GM12878 (cell line): ENCODE measurements around the gene MAP4K1. TPM values are rescaled to one million over a fixed set of nuclear protein-coding genes. Genes with fewer than 3 reads are reported as not detected.

ENCODE experiments used
- ATAC-seq: fragments of 200-7000 bp; cut with Tn5 transposase; 3 replicates; pipeline ENCODE4 v1.9.1; 2020; ENCODE audit warnings: mild to moderate bottlenecking, moderate library complexity
- BruUV-seq: library from RNA; stranded (reverse); fragments of 400-500 nt; replicated peaks from 2 replicates; lab custom pipeline; 2021; lab: Mats Ljungman, UMichigan
- CTCF ChIA-PET: fragments of 300-600 bp; sonication (Branson Sonifier 250); formaldehyde crosslinking; extraction: SDS; loops from one replicate; lab custom pipeline; 2021; ENCODE audit warnings: inconsistent platforms; lab: Yijun Ruan, JAX
- POLR2A ChIA-PET: fragments of 350-600 bp; formaldehyde crosslinking; extraction: SDS; loops from one replicate; lab custom pipeline; 2021; ENCODE audit warnings: inconsistent platforms; lab: Charles Lee
- RAD21 ChIA-PET: fragments of 300-600 bp; sonication (Branson Sonifier 250); formaldehyde crosslinking; loops from one replicate; lab custom pipeline; 2023; ENCODE audit warnings: antibody characterized with exemption; ENCODE audit not compliant: unreplicated experiment; lab: Charles Lee
- SMC1A ChIA-PET: fragments of 300-600 bp; sonication (Branson Sonifier 250); formaldehyde crosslinking; loops from one replicate; lab custom pipeline; 2023; ENCODE audit not compliant: unreplicated experiment, uncharacterized antibody; lab: Charles Lee
- DNase-seq: peaks from one replicate; pipeline ENCODE4 v3.0.0-alpha.2; 2011; ENCODE audit warnings: low read depth, low spot score
- FAIRE-seq: peaks from 3 replicates; lab custom pipeline; 2011; peaks lifted over from hg19 to GRCh38; lab: Jason Lieb, UNC
- H2AFZ ChIP-seq: 2 replicates; pipeline ENCODE4 v1.6.0; 2011; ENCODE audit warnings: low read depth, low read length, control low read depth; ENCODE audit not compliant: control insufficient read depth
- H3K27ac ChIP-seq: 2 replicates; pipeline ENCODE4 v1.5.1; 2011; ENCODE audit warnings: control low read depth; ENCODE audit not compliant: control insufficient read depth, insufficient read depth
- H3K27me3 ChIP-seq, 2 experiments: replicated peaks in 1 of 2; 2 replicates each; pipeline versions ENCODE4 v1.6.0 to v1.6.1; 2011; ENCODE audit warnings: low read length in 1 of 2; ENCODE audit not compliant: control insufficient read depth in 2 of 2, insufficient read depth in 2 of 2
- H3K36me3 ChIP-seq, 2 experiments: 2 replicates each; pipeline ENCODE4 v1.5.1; 2011; ENCODE audit warnings: low read length in 1 of 2; ENCODE audit not compliant: control insufficient read depth in 2 of 2, insufficient read depth in 2 of 2
- H3K4me1 ChIP-seq: 2 replicates; pipeline ENCODE4 v1.6.1; 2011; ENCODE audit warnings: mild to moderate bottlenecking, low read length, moderate library complexity, mixed read lengths; ENCODE audit not compliant: control insufficient read depth, insufficient read depth
- H3K4me2 ChIP-seq: 2 replicates; pipeline ENCODE4 v1.6.0; 2011; ENCODE audit warnings: control low read depth; ENCODE audit not compliant: control insufficient read depth, insufficient read depth
- H3K4me3 ChIP-seq: fragments of 200-600 bp; sonication (generic); 2 replicates; pipeline ENCODE4 v1.5.1; 2016
- H3K79me2 ChIP-seq: 2 replicates; pipeline ENCODE4 v1.6.0; 2011; ENCODE audit warnings: low read length; ENCODE audit not compliant: control insufficient read depth, insufficient read depth
- H3K9ac ChIP-seq: 2 replicates; pipeline ENCODE4 v1.8.0; 2011; ENCODE audit warnings: low read length, control low read depth, mixed read lengths; ENCODE audit not compliant: control insufficient read depth, insufficient read depth
- H3K9me3 ChIP-seq: replicated peaks from 3 replicates; pipeline ENCODE4 v1.5.1; 2011; ENCODE audit warnings: mild to moderate bottlenecking, low read length; ENCODE audit not compliant: control insufficient read depth, insufficient read depth
- H4K20me1 ChIP-seq: 2 replicates; pipeline ENCODE4 v1.6.0; 2011; ENCODE audit not compliant: control insufficient read depth, insufficient read depth
- CHD1 ChIP-seq: IDR thresholded peaks from 2 replicates; pipeline ENCODE4 v1.6.1; 2012; ENCODE audit warnings: low read depth, low read length, improper control_type of control experiment
- MXI1 ChIP-seq: fragments of 150-350 bp; IDR thresholded peaks from 2 replicates; pipeline ENCODE4 v1.6.1; 2011; ENCODE audit warnings: low read depth, mild to moderate bottlenecking, inconsistent platforms, low read length, improper control_type of control experiment
- RBBP5 ChIP-seq: fragments of 200-600 bp; sonication (generic); conservative IDR thresholded peaks from 2 replicates; pipeline ENCODE4 v1.6.1; 2016
- REST ChIP-seq: IDR thresholded peaks from 2 replicates; pipeline ENCODE4 v1.6.1; 2012; ENCODE audit warnings: mild to moderate bottlenecking, low read depth, low read length
- SPI1 ChIP-seq: IDR thresholded peaks from 2 replicates; pipeline ENCODE4 v1.6.1; 2011; ENCODE audit warnings: low read depth, mild to moderate bottlenecking, low read length, moderate library complexity, borderline replicate concordance; ENCODE audit not compliant: insufficient read depth
- WGBS: methylation state at CpG from one replicate; pipeline ENCODE4 v1.1.6; 2016; ENCODE audit warnings: low lambda C conversion rate; ENCODE audit not compliant: insufficient replicate concordance, insufficient coverage; ENCODE audit errors: missing lambda C conversion rate; 5-methylcytosine and 5-hydroxymethylcytosine counted together
- in situ Hi-C: fragments of 300-500 bp; cut with MboI; formaldehyde crosslinking; loops from 9 replicates; pipeline ENCODE4 v1.14.3; 2018; ENCODE audit warnings: mixed read lengths
- intact Hi-C: fragments of 100-400 bp; cut with micrococcal nuclease; formaldehyde crosslinking; loops from one replicate; pipeline ENCODE4 v1.14.2; 2022; ENCODE audit not compliant: unreplicated experiment
- polyA plus RNA-seq, 11 experiments: library from polyadenylated mRNA; depleted of rRNA in 4 of 11; unstranded in 6 of 11; stranded (reverse) in 5 of 11; fragments of >200 nt; fragmentation: Nextera tagmentation in 4 of 11; fragmentation: Illumina TruSeq in 1 of 11; extraction: Ambion mirVana in 4 of 11; extraction: Trizol in 1 of 11; gene quantifications; 1 replicate in 1 of 11; 2 replicates in 10 of 11; pipeline versions ENCODE4 v1.2.1 to v1.2.3, GENCODE V29; 2011 to 2016; ENCODE audit warnings: inconsistent platforms in 2 of 11, missing spikeins in 2 of 11, low read depth in 1 of 11
- total RNA-seq, 4 experiments: library from RNA; depleted of rRNA in 3 of 4; stranded (reverse); fragments of >200 nt in 3 of 4; fragmentation: Illumina TruSeq in 1 of 4; extraction: Trizol in 1 of 4; gene quantifications; 2 replicates each; pipeline versions ENCODE4 v1.2.1 to v1.2.3, GENCODE V29; 2013 to 2021
- TF ChIP-seq, protein P1 (sequence below): IDR thresholded peaks from 2 replicates; pipeline ENCODE4 v1.6.1; 2012; ENCODE audit warnings: improper control_type of control experiment, low read depth, low read length; ENCODE audit not compliant: insufficient replicate concordance

MAP4K1 gene
- total and polyA plus RNA-seq, 10 of the 15 experiments (the other 5 are each of a cell fraction or from before 2014, with no cell fraction given), result 39.2 to 306 (median 140) TPM

DNA sequence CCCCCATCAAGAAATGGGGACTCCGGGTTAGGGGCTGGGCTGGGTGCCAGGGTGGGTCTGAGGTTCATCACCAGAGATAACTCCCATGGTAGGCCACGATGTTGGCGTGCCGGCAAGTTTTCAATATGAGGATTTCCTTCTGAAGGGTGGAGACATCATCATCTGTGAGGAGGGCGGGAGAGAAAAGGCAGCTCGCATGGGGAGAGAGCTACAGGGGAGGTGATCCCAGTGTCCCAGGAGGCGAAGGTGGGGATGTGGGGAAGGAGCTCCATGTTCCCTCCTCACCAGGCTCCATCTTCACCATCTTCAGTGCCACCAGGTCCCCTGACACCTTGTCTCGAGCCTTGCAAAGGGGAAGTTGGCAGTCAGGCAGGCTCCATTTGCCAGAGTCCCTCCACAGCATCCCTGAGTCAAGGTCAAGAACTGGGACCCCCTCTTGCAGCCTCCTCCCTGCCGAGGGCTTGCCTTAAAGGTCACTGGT is 430 bp downstream of the MAP4K1 start:
- H3K36me3 ChIP-seq, result peaks cover 16% of the 10 kb centered on the region in 2 experiments

DNA sequence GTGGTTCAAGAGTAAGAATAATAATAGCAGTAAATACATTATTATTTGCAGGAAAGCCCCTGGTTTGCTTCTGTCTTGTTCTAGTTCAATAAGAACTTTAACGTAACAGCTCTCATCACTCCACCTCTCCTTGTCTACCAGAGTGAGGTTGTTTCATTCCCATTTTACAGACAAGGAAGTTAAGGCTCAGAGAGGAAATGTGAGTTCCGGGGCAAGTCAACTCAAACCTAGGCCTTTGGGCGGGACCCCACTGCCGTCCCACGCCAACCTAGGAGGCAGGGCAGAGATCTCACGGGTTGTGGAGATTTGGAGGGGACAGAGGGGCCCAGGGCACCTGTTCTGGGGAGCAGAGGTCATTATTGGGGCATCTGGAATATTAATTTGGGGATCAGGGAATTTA is 1.5 kb downstream of the MAP4K1 start:
- H4K20me1 ChIP-seq, result no peaks in the 10 kb centered on the region
- TF ChIP-seq, protein P1, sequence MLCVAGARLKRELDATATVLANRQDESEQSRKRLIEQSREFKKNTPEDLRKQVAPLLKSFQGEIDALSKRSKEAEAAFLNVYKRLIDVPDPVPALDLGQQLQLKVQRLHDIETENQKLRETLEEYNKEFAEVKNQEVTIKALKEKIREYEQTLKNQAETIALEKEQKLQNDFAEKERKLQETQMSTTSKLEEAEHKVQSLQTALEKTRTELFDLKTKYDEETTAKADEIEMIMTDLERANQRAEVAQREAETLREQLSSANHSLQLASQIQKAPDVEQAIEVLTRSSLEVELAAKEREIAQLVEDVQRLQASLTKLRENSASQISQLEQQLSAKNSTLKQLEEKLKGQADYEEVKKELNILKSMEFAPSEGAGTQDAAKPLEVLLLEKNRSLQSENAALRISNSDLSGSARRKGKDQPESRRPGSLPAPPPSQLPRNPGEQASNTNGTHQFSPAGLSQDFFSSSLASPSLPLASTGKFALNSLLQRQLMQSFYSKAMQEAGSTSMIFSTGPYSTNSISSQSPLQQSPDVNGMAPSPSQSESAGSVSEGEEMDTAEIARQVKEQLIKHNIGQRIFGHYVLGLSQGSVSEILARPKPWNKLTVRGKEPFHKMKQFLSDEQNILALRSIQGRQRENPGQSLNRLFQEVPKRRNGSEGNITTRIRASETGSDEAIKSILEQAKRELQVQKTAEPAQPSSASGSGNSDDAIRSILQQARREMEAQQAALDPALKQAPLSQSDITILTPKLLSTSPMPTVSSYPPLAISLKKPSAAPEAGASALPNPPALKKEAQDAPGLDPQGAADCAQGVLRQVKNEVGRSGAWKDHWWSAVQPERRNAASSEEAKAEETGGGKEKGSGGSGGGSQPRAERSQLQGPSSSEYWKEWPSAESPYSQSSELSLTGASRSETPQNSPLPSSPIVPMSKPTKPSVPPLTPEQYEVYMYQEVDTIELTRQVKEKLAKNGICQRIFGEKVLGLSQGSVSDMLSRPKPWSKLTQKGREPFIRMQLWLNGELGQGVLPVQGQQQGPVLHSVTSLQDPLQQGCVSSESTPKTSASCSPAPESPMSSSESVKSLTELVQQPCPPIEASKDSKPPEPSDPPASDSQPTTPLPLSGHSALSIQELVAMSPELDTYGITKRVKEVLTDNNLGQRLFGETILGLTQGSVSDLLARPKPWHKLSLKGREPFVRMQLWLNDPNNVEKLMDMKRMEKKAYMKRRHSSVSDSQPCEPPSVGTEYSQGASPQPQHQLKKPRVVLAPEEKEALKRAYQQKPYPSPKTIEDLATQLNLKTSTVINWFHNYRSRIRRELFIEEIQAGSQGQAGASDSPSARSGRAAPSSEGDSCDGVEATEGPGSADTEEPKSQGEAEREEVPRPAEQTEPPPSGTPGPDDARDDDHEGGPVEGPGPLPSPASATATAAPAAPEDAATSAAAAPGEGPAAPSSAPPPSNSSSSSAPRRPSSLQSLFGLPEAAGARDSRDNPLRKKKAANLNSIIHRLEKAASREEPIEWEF, result no peak
- no peak for TF ChIP-seq REST
- no peak for TF ChIP-seq CHD1

More for the DNA sequence above, 430 bp downstream of the MAP4K1 start:
- RAD21 ChIA-PET, result interaction anchor here (1.0 to 5.6 kb wide), 12 partner anchors 17 to 313 kb away, joined by 3 to 135 read pairs (median 13); partner anchors contain the start of genes ACTN4, FAM98C, MRPS12 and RINL
- Histone ChIP-seq H3K27ac (peak overlapping the region; percentile 98), H3K4me2 (peak overlapping the region; percentile 85), H4K20me1 (no peaks in the 10 kb centered on the region), H3K27me3 (no peaks in the 10 kb centered on the region), H3K4me3 (peak overlapping the region; percentile 84), H3K79me2 (peaks cover 51% of the 10 kb centered on the region), H3K4me1 (peaks cover 12% of the 10 kb centered on the region), H3K9me3 (no peaks in the 10 kb centered on the region), H3K9ac (peak overlapping the region; percentile 92), H2AFZ (peak overlapping the region; percentile 61)
- CTCF ChIA-PET, result interaction anchor here (0.5 to 6.5 kb wide), 14 partner anchors 10 to 313 kb away, joined by 3 to 74 read pairs (median 6); partner anchors contain the start of genes ACTN4, MRPS12 and SARS2
- TF ChIP-seq MXI1 (no peak), RBBP5 (no peak), SPI1 (peak; percentile 45)
- no peak for FAIRE-seq
- intact Hi-C loops (no loop called here), in situ Hi-C loops (loop anchor here (5.0 kb wide), 1 partner anchor 55 kb away; no protein-coding TSS in a partner anchor)
- POLR2A ChIA-PET, result interaction anchor here (0.5 to 6.2 kb wide), 19 partner anchors 12 to 356 kb away, joined by 3 to 135 read pairs (median 5); partner anchors contain the start of genes ACTN4, ECH1, FAM98C and MRPS12
- peak; percentile 9 for DNase-seq
- no TSS peak for BruUV-seq
- SMC1A ChIA-PET, result interaction anchor here (0.8 to 7.0 kb wide), 13 partner anchors 17 to 313 kb away, joined by 3 to 85 read pairs (median 4); partner anchors contain the start of genes ACTN4, MRPS12 and SARS2
- under 1% methylated on average over 9 of the region's 9 CpGs for WGBS
- peak; percentile 12 for ATAC-seq

More for the DNA sequence above, 1.5 kb downstream of the MAP4K1 start:
- ChIA-PET SMC1A (interaction anchor here (1.4 to 7.0 kb wide), 6 partner anchors 18 to 71 kb away, joined by 3 to 85 read pairs (median 28); no protein-coding TSS in a partner anchor), RAD21 (interaction anchor here (1.0 to 5.6 kb wide), 5 partner anchors 18 to 314 kb away, joined by 3 to 135 read pairs (median 6); partner anchors contain the start of genes MRPS12 and SARS2), POLR2A (interaction anchor here (0.5 to 6.2 kb wide), 10 partner anchors 9 to 242 kb away, joined by 3 to 135 read pairs (median 4); partner anchors contain the start of genes ACTN4 and PSMD8), CTCF (interaction anchor here (0.6 to 6.5 kb wide), 10 partner anchors 9 to 219 kb away, joined by 3 to 74 read pairs (median 4); partner anchors contain the start of gene FAM98C)
- no TSS peak for BruUV-seq
- FAIRE-seq, result no peak
- intact Hi-C loops, result no loop called here
- in situ Hi-C loops, result loop anchor here (5.0 kb wide), 1 partner anchor 54 kb away; no protein-coding TSS in a partner anchor
- H3K36me3 ChIP-seq, result peaks cover 12 to 13% of the 10 kb centered on the region in 2 experiments
- H3K27ac ChIP-seq, result peak overlapping the region; percentile 98
- peak; percentile 7 for DNase-seq
- peak overlapping the region; percentile 84 for H3K4me3 ChIP-seq
- H3K4me2 ChIP-seq, result peak overlapping the region; percentile 85
- peaks cover 51% of the 10 kb centered on the region for H3K79me2 ChIP-seq
- ATAC-seq, result no peak
- H3K9ac ChIP-seq, result peak overlapping the region; percentile 92
- no peaks in the 10 kb centered on the region for H3K27me3 ChIP-seq
- 1% methylated on average over 6 of the region's 6 CpGs for WGBS
- H3K4me1 ChIP-seq, result peaks cover 12% of the 10 kb centered on the region
- no peaks in the 10 kb centered on the region for H3K9me3 ChIP-seq
- no peak overlapping the region for H2AFZ ChIP-seq
